H1 (cell line): ENCODE measurements around the gene TLE1. TPM values are rescaled to one million over a fixed set of nuclear protein-coding genes. Genes with fewer than 3 reads are reported as not detected.

Experiments used
- CTCF ChIA-PET: fragments of 300-600 bp; sonication (Branson Sonifier 250); formaldehyde crosslinking; loops from one replicate; lab custom pipeline; 2021; ENCODE audit not compliant: partially characterized antibody; lab: Charles Lee
- POLR2A ChIA-PET: fragments of 300-600 bp; sonication (Branson Sonifier 250); formaldehyde crosslinking; loops from one replicate; lab custom pipeline; 2021; ENCODE audit warnings: inconsistent platforms; ENCODE audit not compliant: partially characterized antibody; lab: Charles Lee
- DNase-seq, 2 experiments: peaks; one replicate each; pipeline versions ENCODE4 v3.0.0 to v3.0.0-alpha.2; 2010 to 2022; ENCODE audit warnings: low spot score in 2 of 2, low read depth in 1 of 2, mixed read lengths in 1 of 2
- FAIRE-seq: peaks from 2 replicates; lab custom pipeline; 2011; peaks lifted over from hg19 to GRCh38; lab: Jason Lieb, UNC
- H2AFZ ChIP-seq: 2 replicates; pipeline ENCODE4 v1.8.1; 2012; ENCODE audit warnings: low read length, inconsistent platforms
- H2AK5ac ChIP-seq: 2 replicates; pipeline ENCODE4 v1.6.1; 2013; ENCODE audit warnings: low read depth, low read length
- H2BK120ac ChIP-seq: replicated peaks from 2 replicates; pipeline ENCODE3; 2013; ENCODE audit warnings: low read depth, low read length, inconsistent platforms
- H2BK12ac ChIP-seq: 2 replicates; pipeline ENCODE4 v1.6.1; 2013; ENCODE audit warnings: low read depth, low read length
- H2BK15ac ChIP-seq: 2 replicates; pipeline ENCODE4 v1.6.1; 2013; ENCODE audit warnings: low read length
- H2BK20ac ChIP-seq: 2 replicates; pipeline ENCODE4 v1.6.1; 2013; ENCODE audit warnings: low read length
- H2BK5ac ChIP-seq: 2 replicates; pipeline ENCODE4 v1.6.1; 2013; ENCODE audit warnings: low read depth, low read length
- H3K14ac ChIP-seq: 2 replicates; pipeline ENCODE4 v1.6.1; 2013; ENCODE audit warnings: inconsistent platforms; ENCODE audit not compliant: insufficient read length
- H3K18ac ChIP-seq: 2 replicates; pipeline ENCODE4 v1.6.1; 2013; ENCODE audit warnings: low read length; ENCODE audit errors: extremely low read depth
- H3K23ac ChIP-seq: 2 replicates; pipeline ENCODE4 v1.6.1; 2013; ENCODE audit warnings: inconsistent platforms; ENCODE audit not compliant: insufficient read length
- H3K23me2 ChIP-seq: 2 replicates; pipeline ENCODE4 v1.6.1; 2013; ENCODE audit warnings: low read depth, low read length
- H3K27ac ChIP-seq: 2 replicates; pipeline ENCODE4 v1.6.1; 2011; ENCODE audit warnings: low read depth, low read length, inconsistent platforms
- H3K27me3 ChIP-seq, 4 experiments: replicated peaks in 1 of 4; 1 replicate in 1 of 4; 2 replicates in 3 of 4; pipeline versions ENCODE4 v1.6.1 to v1.8.1; 2011 to 2013; ENCODE audit warnings: low read length in 3 of 4, mild to moderate bottlenecking in 3 of 4, inconsistent platforms in 2 of 4, mixed read lengths in 2 of 4, moderate library complexity in 1 of 4; ENCODE audit not compliant: control insufficient read depth in 3 of 4, insufficient read depth in 3 of 4; ENCODE audit errors: extremely low read depth in 1 of 4
- H3K36me3 ChIP-seq, 4 experiments: 2 replicates each; pipeline versions ENCODE4 v1.6.1 to v1.8.1; 2011 to 2013; ENCODE audit warnings: mild to moderate bottlenecking in 4 of 4, low read length in 3 of 4, moderate library complexity in 2 of 4, control low read depth in 1 of 4, inconsistent platforms in 1 of 4; ENCODE audit not compliant: insufficient read depth in 4 of 4, control insufficient read depth in 2 of 4
- H3K4ac ChIP-seq: replicated peaks from 2 replicates; pipeline ENCODE3; 2013; ENCODE audit warnings: low read length, low read depth, mixed read lengths, inconsistent platforms; ENCODE audit not compliant: insufficient read length
- H3K4me1 ChIP-seq, 4 experiments: replicated peaks in 1 of 4; 1 replicate in 1 of 4; 2 replicates in 3 of 4; pipeline versions ENCODE4 v1.6.1 to v1.8.1; 2011 to 2013; ENCODE audit warnings: low read length in 3 of 4, inconsistent platforms in 2 of 4, mixed read lengths in 1 of 4; ENCODE audit not compliant: insufficient read depth in 4 of 4, control insufficient read depth in 3 of 4
- H3K4me2 ChIP-seq, 2 experiments: 2 replicates each; pipeline versions ENCODE4 v1.6.1 to v1.8.1; 2011 to 2013; ENCODE audit warnings: low read depth in 2 of 2, low read length in 2 of 2, control low read depth in 1 of 2, inconsistent platforms in 1 of 2, mild to moderate bottlenecking in 1 of 2; ENCODE audit not compliant: insufficient read depth in 1 of 2
- H3K4me3 ChIP-seq, 4 experiments: fragments of 200-600, 300-600 bp in 1 of 4; sonication (generic), shearing (Covaris generic), sonication (Bioruptor Twin) in 1 of 4; 2 replicates each; pipeline versions ENCODE4 v1.5.1 to v1.8.1; 2011 to 2016; ENCODE audit warnings: low read length in 4 of 4, low read depth in 3 of 4, control low read depth in 2 of 4, inconsistent platforms in 2 of 4, mild to moderate bottlenecking in 2 of 4, mixed read lengths in 1 of 4, moderate library complexity in 1 of 4; ENCODE audit not compliant: insufficient read depth in 2 of 4; ENCODE audit errors: extremely low read depth in 1 of 4
- H3K56ac ChIP-seq: replicated peaks from 2 replicates; pipeline ENCODE3; 2013; ENCODE audit warnings: low read depth, mild to moderate bottlenecking, mixed read lengths, low read length, inconsistent platforms; ENCODE audit not compliant: insufficient read length
- H3K79me1 ChIP-seq: 2 replicates; pipeline ENCODE4 v1.6.1; 2013; ENCODE audit warnings: low read depth, low read length, control low read depth
- H3K79me2 ChIP-seq, 2 experiments: 2 replicates each; pipeline versions ENCODE4 v1.6.1 to v1.8.1; 2012 to 2013; ENCODE audit warnings: low read length in 2 of 2, mild to moderate bottlenecking in 2 of 2, inconsistent platforms in 1 of 2; ENCODE audit not compliant: insufficient read depth in 2 of 2, control insufficient read depth in 1 of 2
- H3K9ac ChIP-seq, 4 experiments: replicated peaks in 1 of 4; 1 replicate in 1 of 4; 2 replicates in 3 of 4; pipeline versions ENCODE4 v1.6.1 to v1.8.1; 2011 to 2013; ENCODE audit warnings: low read depth in 3 of 4, low read length in 3 of 4, control low read depth in 2 of 4, mild to moderate bottlenecking in 2 of 4, moderate library complexity in 2 of 4, inconsistent platforms in 1 of 4; ENCODE audit errors: extremely low read depth in 1 of 4
- H3K9me3 ChIP-seq, 2 experiments: 2 replicates each; pipeline versions ENCODE4 v1.6.1 to v1.8.1; 2012 to 2013; ENCODE audit warnings: mild to moderate bottlenecking in 2 of 2, moderate library complexity in 2 of 2, control low read depth in 1 of 2, inconsistent platforms in 1 of 2, low read depth in 1 of 2, low read length in 1 of 2, mixed read lengths in 1 of 2; ENCODE audit not compliant: insufficient read depth in 2 of 2
- H4K20me1 ChIP-seq, 2 experiments: replicated peaks in 1 of 2; 2 replicates each; pipeline versions ENCODE3 to v1.8.1; 2011 to 2013; ENCODE audit warnings: inconsistent platforms in 2 of 2, low read length in 2 of 2, mild to moderate bottlenecking in 1 of 2; ENCODE audit not compliant: insufficient read depth in 2 of 2, control insufficient read depth in 1 of 2
- H4K5ac ChIP-seq: 2 replicates; pipeline ENCODE4 v1.6.1; 2013; ENCODE audit warnings: low read length, low read depth, mixed read lengths, inconsistent platforms; ENCODE audit not compliant: insufficient read length
- H4K8ac ChIP-seq: 2 replicates; pipeline ENCODE4 v1.8.0; 2013; ENCODE audit warnings: mild to moderate bottlenecking, moderate library complexity, low read length, inconsistent platforms; ENCODE audit not compliant: insufficient read depth; ENCODE audit errors: extremely low read depth
- H4K91ac ChIP-seq: replicated peaks from 2 replicates; pipeline ENCODE3; 2013; ENCODE audit warnings: low read length, mixed read lengths, inconsistent platforms; ENCODE audit not compliant: insufficient read length
- BACH1 ChIP-seq: IDR thresholded peaks from 2 replicates; pipeline ENCODE4 v1.6.1; 2012; ENCODE audit warnings: low read length, improper control_type of control experiment
- MAFK ChIP-seq: IDR thresholded peaks from 2 replicates; pipeline ENCODE4 v1.6.1; 2012; ENCODE audit warnings: low read depth, mild to moderate bottlenecking, improper control_type of control experiment, low read length
- SP1 ChIP-seq: IDR thresholded peaks from 2 replicates; pipeline ENCODE4 v1.6.1; 2011; ENCODE audit warnings: low read depth, low read length
- ZNF274 ChIP-seq: IDR thresholded peaks from 2 replicates; pipeline ENCODE4 v1.7.0; 2012; ENCODE audit warnings: low read length, borderline replicate concordance; ENCODE audit errors: extremely low read depth
- WGBS, 2 experiments: shearing (Covaris generic) in 1 of 2; methylation state at CpG; one replicate each; pipeline versions ENCODE4 v1.1.6 to v1.1.7; 2013 to 2015; ENCODE audit warnings: low lambda C conversion rate in 2 of 2, mixed read lengths in 2 of 2, inconsistent platforms in 1 of 2, low coverage in 1 of 2, missing lambda C conversion rate in 1 of 2; ENCODE audit not compliant: insufficient replicate concordance in 2 of 2, insufficient coverage in 1 of 2, insufficient read length in 1 of 2; ENCODE audit errors: extremely low coverage in 1 of 2, missing lambda C conversion rate in 1 of 2; 5-methylcytosine and 5-hydroxymethylcytosine counted together
- polyA plus RNA-seq, 7 experiments: library from polyadenylated mRNA; depleted of rRNA in 3 of 7; stranded (reverse) in 5 of 7; unstranded in 2 of 7; fragments of >200 nt in 5 of 7; fragments of 200-250 nt in 2 of 7; gene quantifications; 1 replicate in 5 of 7; 2 replicates in 1 of 7; 4 replicates in 1 of 7; pipeline versions ENCODE4 v1.2.1 to v1.2.3, GENCODE V29; 2011 to 2013; ENCODE audit warnings: missing spikeins in 2 of 7, mixed read lengths in 2 of 7
- total RNA-seq: library from RNA; stranded (reverse); fragmentation: NEBNext Ultra II Directional; extraction: Animal tissue kit (Norgen Biotek cat#: 25700); gene quantifications from 2 replicates; pipeline ENCODE4 v1.2.1, GENCODE V29; 2021
- TF ChIP-seq, protein P1 (sequence below), 3 experiments: IDR thresholded peaks; 1 replicate in 2 of 3; 2 replicates in 1 of 3; pipeline versions ENCODE4 v1.5.1 to v1.6.1; 2011; ENCODE audit warnings: low read length in 3 of 3, mild to moderate bottlenecking in 3 of 3, inconsistent platforms in 2 of 3, low read depth in 1 of 3, moderate library complexity in 1 of 3; ENCODE audit not compliant: insufficient read depth in 1 of 3; ENCODE audit errors: control extremely low read depth in 1 of 3

The TLE1 gene
- total and polyA plus RNA-seq, 2 of the 8 experiments (the other 6 are each of a cell fraction or from before 2014, with no cell fraction given), result 81.8 to 91.6 TPM

DNA sequence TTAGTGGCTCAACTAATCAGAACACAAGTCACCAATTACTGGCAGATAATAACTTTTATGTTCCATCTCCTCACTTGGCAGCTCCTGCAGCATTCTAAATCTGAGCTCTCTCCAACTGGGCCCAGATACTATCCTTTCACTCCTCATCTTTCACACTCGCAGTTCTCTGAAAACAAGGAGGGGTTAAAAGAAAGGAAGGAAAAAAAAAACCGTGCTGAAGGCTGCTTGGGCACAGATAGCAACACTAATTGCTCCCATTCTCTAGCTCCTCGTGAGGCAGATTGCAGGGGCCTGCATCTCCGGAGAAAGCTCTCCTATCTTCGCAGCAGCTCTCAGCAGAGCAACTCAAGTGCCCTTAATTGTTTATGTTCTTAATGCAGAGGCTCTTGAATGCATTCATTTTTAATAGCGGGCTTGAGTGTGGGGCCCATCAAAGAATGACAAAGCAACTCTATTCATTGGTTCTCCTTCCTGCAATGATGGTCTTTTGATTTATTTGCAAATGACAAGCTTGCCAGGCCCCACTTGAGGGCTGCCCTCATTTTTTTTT is 23.9 kb downstream of the TLE1 start:
- Histone ChIP-seq H3K79me1 (no peaks in the 10 kb centered on the region; the same call in 1 of the 2 replicates), H3K56ac (no peak overlapping the region), H2BK12ac (no peak overlapping the region), H2AK5ac (no peak overlapping the region), H3K9me3 (no peaks in the 10 kb centered on the region), H2BK15ac (no peak overlapping the region), H3K27me3 (no peaks in the 10 kb centered on the region), H3K23ac (no peak overlapping the region), H4K20me1 (peaks cover 2 to 10% of the 10 kb centered on the region in 2 experiments), H2BK120ac (no peak overlapping the region), H3K18ac (peak overlapping the region; percentile 66; the same call in 1 of the 2 replicates), H2BK20ac (no peak overlapping the region), H3K4me2 (peak overlapping the region; percentile 27 to 50), H4K91ac (no peak overlapping the region), H3K4me3 (peak overlapping the region in 1 of 4 experiments; percentile 22; a peak in 3 of 8 replicates), H2BK5ac (peak overlapping the region; percentile 71; the same call in 1 of the 2 replicates), H3K4me1 (peaks cover 7 to 26% (median 12%) of the 10 kb centered on the region in 4 experiments), H3K27ac (no peak overlapping the region), H3K36me3 (peaks cover 0 to 8% (median 3%) of the 10 kb centered on the region in 4 experiments; a peak in 2 of 8 replicates), H3K4ac (no peak overlapping the region), H3K9ac (no peak overlapping the region), H4K8ac (no peak overlapping the region), H3K23me2 (no peaks in the 10 kb centered on the region), H3K79me2 (peaks cover 19 to 84% of the 10 kb centered on the region in 2 experiments), H2AFZ (no peak overlapping the region), H3K14ac (no peak overlapping the region), H4K5ac (peak overlapping the region; percentile 10)
- CTCF ChIA-PET, result interaction anchor here (0.6 to 1.2 kb wide), 4 partner anchors 10 to 1238 kb away, joined by 3 to 4 read pairs (median 4); no protein-coding TSS in a partner anchor
- 5% methylated on average over 6 of the region's 6 CpGs; no CpG with 5 or more reads in 1 of the 2 experiments for WGBS, 2 experiments
- POLR2A ChIA-PET, result interaction anchor here (0.6 to 3.5 kb wide), 12 partner anchors 8 to 226 kb away, joined by 3 to 14 read pairs (median 3); no protein-coding TSS in a partner anchor
- no peak for TF ChIP-seq MAFK
- 0 out of 2 replicates have a peak, but pooled peaks have one; percentile 8 for TF ChIP-seq SP1
- TF ChIP-seq, protein P1, sequence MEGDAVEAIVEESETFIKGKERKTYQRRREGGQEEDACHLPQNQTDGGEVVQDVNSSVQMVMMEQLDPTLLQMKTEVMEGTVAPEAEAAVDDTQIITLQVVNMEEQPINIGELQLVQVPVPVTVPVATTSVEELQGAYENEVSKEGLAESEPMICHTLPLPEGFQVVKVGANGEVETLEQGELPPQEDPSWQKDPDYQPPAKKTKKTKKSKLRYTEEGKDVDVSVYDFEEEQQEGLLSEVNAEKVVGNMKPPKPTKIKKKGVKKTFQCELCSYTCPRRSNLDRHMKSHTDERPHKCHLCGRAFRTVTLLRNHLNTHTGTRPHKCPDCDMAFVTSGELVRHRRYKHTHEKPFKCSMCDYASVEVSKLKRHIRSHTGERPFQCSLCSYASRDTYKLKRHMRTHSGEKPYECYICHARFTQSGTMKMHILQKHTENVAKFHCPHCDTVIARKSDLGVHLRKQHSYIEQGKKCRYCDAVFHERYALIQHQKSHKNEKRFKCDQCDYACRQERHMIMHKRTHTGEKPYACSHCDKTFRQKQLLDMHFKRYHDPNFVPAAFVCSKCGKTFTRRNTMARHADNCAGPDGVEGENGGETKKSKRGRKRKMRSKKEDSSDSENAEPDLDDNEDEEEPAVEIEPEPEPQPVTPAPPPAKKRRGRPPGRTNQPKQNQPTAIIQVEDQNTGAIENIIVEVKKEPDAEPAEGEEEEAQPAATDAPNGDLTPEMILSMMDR (IDR thresholded peaks at IDR 0.05; ENCODE audit: control extremely low read depth in 1 of 3, insufficient read depth in 1 of 3, low read depth in 1 of 3, low read length in 3 of 3), result no peak
- TF ChIP-seq BACH1, result no peak
- no peak for TF ChIP-seq ZNF274
- DNase-seq (no peak), FAIRE-seq (no peak)
